WTC11 (cell line): ENCODE data around the gene BOD1L1.

Experiments used
- CTCF ChIP-seq: fragments of 200-600 bp; IDR thresholded peaks from 2 replicates; pipeline ENCODE4 v1.8.0; 2022; ENCODE audit warnings: antibody characterized with exemption
- USF1 ChIP-seq: sonication (generic); formaldehyde crosslinking; IDR thresholded peaks from 2 replicates; pipeline ENCODE4 v1.8.0; 2022; ENCODE audit warnings: mild to moderate bottlenecking, missing genetic modification reagents
- ZNF416 ChIP-seq: fragments of 250-450 bp; sonication (Bioruptor Pico); IDR thresholded peaks from 2 replicates; pipeline ENCODE4 v1.9.0; 2021; ENCODE audit warnings: mild to moderate bottlenecking, inconsistent platforms
- TF ChIP-seq, protein P1 (sequence below): sonication (generic); formaldehyde crosslinking; IDR thresholded peaks from 2 replicates; pipeline ENCODE4 v1.8.1; 2022; ENCODE audit warnings: mild to moderate bottlenecking, moderate library complexity, missing genetic modification reagents
- TF ChIP-seq, protein P2 (sequence below): sonication (generic); formaldehyde crosslinking; IDR thresholded peaks from 2 replicates; pipeline ENCODE4 v1.8.0; 2023; ENCODE audit warnings: missing genetic modification reagents
- TF ChIP-seq, protein P3 (sequence below): sonication (generic); formaldehyde crosslinking; IDR thresholded peaks from 2 replicates; pipeline ENCODE4 v1.8.1; 2022; ENCODE audit warnings: low read depth, missing genetic modification reagents, borderline replicate concordance

- no peak for TF ChIP-seq CTCF
- no peak for TF ChIP-seq ZNF416 (CRISPR knock-in tag)
- TF ChIP-seq, protein P1, sequence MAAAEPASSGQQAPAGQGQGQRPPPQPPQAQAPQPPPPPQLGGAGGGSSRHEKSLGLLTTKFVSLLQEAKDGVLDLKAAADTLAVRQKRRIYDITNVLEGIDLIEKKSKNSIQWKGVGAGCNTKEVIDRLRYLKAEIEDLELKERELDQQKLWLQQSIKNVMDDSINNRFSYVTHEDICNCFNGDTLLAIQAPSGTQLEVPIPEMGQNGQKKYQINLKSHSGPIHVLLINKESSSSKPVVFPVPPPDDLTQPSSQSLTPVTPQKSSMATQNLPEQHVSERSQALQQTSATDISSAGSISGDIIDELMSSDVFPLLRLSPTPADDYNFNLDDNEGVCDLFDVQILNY (CRISPR knock-in tag) = no peak
- TF ChIP-seq, protein P2, sequence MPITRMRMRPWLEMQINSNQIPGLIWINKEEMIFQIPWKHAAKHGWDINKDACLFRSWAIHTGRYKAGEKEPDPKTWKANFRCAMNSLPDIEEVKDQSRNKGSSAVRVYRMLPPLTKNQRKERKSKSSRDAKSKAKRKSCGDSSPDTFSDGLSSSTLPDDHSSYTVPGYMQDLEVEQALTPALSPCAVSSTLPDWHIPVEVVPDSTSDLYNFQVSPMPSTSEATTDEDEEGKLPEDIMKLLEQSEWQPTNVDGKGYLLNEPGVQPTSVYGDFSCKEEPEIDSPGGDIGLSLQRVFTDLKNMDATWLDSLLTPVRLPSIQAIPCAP (CRISPR knock-in tag) = no peak
- TF ChIP-seq USF1 (CRISPR knock-in tag) = no peak
- TF ChIP-seq, protein P3, sequence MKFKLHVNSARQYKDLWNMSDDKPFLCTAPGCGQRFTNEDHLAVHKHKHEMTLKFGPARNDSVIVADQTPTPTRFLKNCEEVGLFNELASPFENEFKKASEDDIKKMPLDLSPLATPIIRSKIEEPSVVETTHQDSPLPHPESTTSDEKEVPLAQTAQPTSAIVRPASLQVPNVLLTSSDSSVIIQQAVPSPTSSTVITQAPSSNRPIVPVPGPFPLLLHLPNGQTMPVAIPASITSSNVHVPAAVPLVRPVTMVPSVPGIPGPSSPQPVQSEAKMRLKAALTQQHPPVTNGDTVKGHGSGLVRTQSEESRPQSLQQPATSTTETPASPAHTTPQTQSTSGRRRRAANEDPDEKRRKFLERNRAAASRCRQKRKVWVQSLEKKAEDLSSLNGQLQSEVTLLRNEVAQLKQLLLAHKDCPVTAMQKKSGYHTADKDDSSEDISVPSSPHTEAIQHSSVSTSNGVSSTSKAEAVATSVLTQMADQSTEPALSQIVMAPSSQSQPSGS = no peak
Observed at GRCh38 chr4:13570916-13571315, 56.6 kb downstream of the BOD1L1 start.
